ENCODE measurements around the gene CDK14.
"Not testable (repeated sequence)": the region's sequence is repeated elsewhere in the genome, so short reads cannot be mapped to it uniquely, and the experiment has no call there.

The CDK14 gene

GRCh38 chr7:90613088-90613498, 17.0 kb downstream of the CDK14 start:
- no peaks in the 10 kb centered on the region for H3K9me3 Mint-ChIP-seq
- H3K36me3 Mint-ChIP-seq = no peaks in the 10 kb centered on the region
- H3K4me1 Mint-ChIP-seq = peaks cover 3% of the 10 kb centered on the region
- H3K4me3 Mint-ChIP-seq = no peak overlapping the region
- peak overlapping the region; percentile 30 for H3K27ac Mint-ChIP-seq
- H3K27me3 Mint-ChIP-seq = peaks cover 2% of the 10 kb centered on the region

- Mint-ChIP-seq H3K4me3 (no peak overlapping the region), H3K4me1 (peaks cover 3% of the 10 kb centered on the region), H3K9me3 (no peaks in the 10 kb centered on the region), H3K36me3 (no peaks in the 10 kb centered on the region), H3K27me3 (peaks cover 2% of the 10 kb centered on the region), H3K27ac (no peak overlapping the region)
Observed at GRCh38 chr7:90617442-90617841, 21.3 kb downstream of the CDK14 start.

- no peaks in the 10 kb centered on the region for H3K4me1 Mint-ChIP-seq
- peaks cover 1% of the 10 kb centered on the region for H3K27me3 Mint-ChIP-seq
- H3K27ac Mint-ChIP-seq = no peak overlapping the region
- no peaks in the 10 kb centered on the region for H3K36me3 Mint-ChIP-seq
- no peak overlapping the region for H3K4me3 Mint-ChIP-seq
- no peaks in the 10 kb centered on the region for H3K9me3 Mint-ChIP-seq
Observed at GRCh38 chr7:90618876-90619275, 22.8 kb downstream of the CDK14 start.

- no peaks in the 10 kb centered on the region for H3K36me3 Mint-ChIP-seq
Observed at GRCh38 chr7:90621125-90621746, 25.1 kb downstream of the CDK14 start.

GRCh38 chr7:90621747-90622140, 25.6 kb downstream of the CDK14 start:
- Mint-ChIP-seq H3K27me3 (peaks cover 1% of the 10 kb centered on the region), H3K4me1 (no peaks in the 10 kb centered on the region), H3K4me3 (no peak overlapping the region), H3K36me3 (no peaks in the 10 kb centered on the region), H3K27ac (no peak overlapping the region), H3K9me3 (no peaks in the 10 kb centered on the region)

More at GRCh38 chr7:90621125-90621746, 25.1 kb downstream of the CDK14 start:
- Mint-ChIP-seq H3K27ac (no peak overlapping the region), H3K4me1 (no peaks in the 10 kb centered on the region), H3K4me3 (no peak overlapping the region), H3K9me3 (no peaks in the 10 kb centered on the region), H3K27me3 (peaks cover 1% of the 10 kb centered on the region)

GRCh38 chr7:90622670-90623069, 26.5 kb downstream of the CDK14 start:
- Mint-ChIP-seq H3K9me3 (no peaks in the 10 kb centered on the region), H3K4me1 (no peaks in the 10 kb centered on the region), H3K36me3 (no peaks in the 10 kb centered on the region)

GRCh38 chr7:90624225-90624911, 28.2 kb downstream of the CDK14 start:
- H3K27me3 Mint-ChIP-seq = peaks cover 3% of the 10 kb centered on the region
- no peaks in the 10 kb centered on the region for H3K9me3 Mint-ChIP-seq
- H3K36me3 Mint-ChIP-seq = no peaks in the 10 kb centered on the region
- no peak overlapping the region for H3K4me3 Mint-ChIP-seq
- H3K4me1 Mint-ChIP-seq = no peaks in the 10 kb centered on the region
- no peak overlapping the region for H3K27ac Mint-ChIP-seq

More at GRCh38 chr7:90622670-90623069, 26.5 kb downstream of the CDK14 start:
- no peak overlapping the region for H3K27ac Mint-ChIP-seq
- H3K4me3 Mint-ChIP-seq = no peak overlapping the region
- peaks cover 1% of the 10 kb centered on the region for H3K27me3 Mint-ChIP-seq

- Mint-ChIP-seq H3K4me3 (no peak overlapping the region), H3K27ac (no peak overlapping the region), H3K4me1 (no peaks in the 10 kb centered on the region), H3K36me3 (no peaks in the 10 kb centered on the region), H3K9me3 (no peaks in the 10 kb centered on the region), H3K27me3 (peaks cover 3% of the 10 kb centered on the region)
Observed at GRCh38 chr7:90625051-90625450, 28.9 kb downstream of the CDK14 start.

- H3K27me3 Mint-ChIP-seq = peaks cover 3% of the 10 kb centered on the region
- H3K9me3 Mint-ChIP-seq = no peaks in the 10 kb centered on the region
- H3K4me3 Mint-ChIP-seq = no peak overlapping the region
- no peaks in the 10 kb centered on the region for H3K36me3 Mint-ChIP-seq
- no peaks in the 10 kb centered on the region for H3K4me1 Mint-ChIP-seq
- H3K27ac Mint-ChIP-seq = no peak overlapping the region
Observed at GRCh38 chr7:90625562-90625961, 29.4 kb downstream of the CDK14 start.

- no peak overlapping the region for H3K27ac Mint-ChIP-seq
- no peak overlapping the region for H3K4me3 Mint-ChIP-seq
- H3K27me3 Mint-ChIP-seq = peaks cover 3% of the 10 kb centered on the region
- H3K9me3 Mint-ChIP-seq = no peaks in the 10 kb centered on the region
- H3K4me1 Mint-ChIP-seq = no peaks in the 10 kb centered on the region
- no peaks in the 10 kb centered on the region for H3K36me3 Mint-ChIP-seq
Observed at GRCh38 chr7:90626013-90626412, 29.9 kb downstream of the CDK14 start.

- H3K27ac Mint-ChIP-seq = no peak overlapping the region
- H3K4me3 Mint-ChIP-seq = no peak overlapping the region
- H3K36me3 Mint-ChIP-seq = no peaks in the 10 kb centered on the region
- no peaks in the 10 kb centered on the region for H3K4me1 Mint-ChIP-seq
- peaks cover 3% of the 10 kb centered on the region for H3K27me3 Mint-ChIP-seq
- H3K9me3 Mint-ChIP-seq = no peaks in the 10 kb centered on the region
Observed at GRCh38 chr7:90629297-90629918, 33.3 kb downstream of the CDK14 start.

GRCh38 chr7:90631502-90631901, 35.4 kb downstream of the CDK14 start:
- no peaks in the 10 kb centered on the region for H3K4me1 Mint-ChIP-seq
- no peaks in the 10 kb centered on the region for H3K36me3 Mint-ChIP-seq
- H3K27me3 Mint-ChIP-seq = peaks cover 3% of the 10 kb centered on the region
- no peak overlapping the region for H3K27ac Mint-ChIP-seq
- H3K9me3 Mint-ChIP-seq = no peaks in the 10 kb centered on the region
- no peak overlapping the region for H3K4me3 Mint-ChIP-seq

- not testable (repeated sequence) for H3K4me1 Mint-ChIP-seq, H3K27me3 Mint-ChIP-seq, H3K4me3 Mint-ChIP-seq, H3K36me3 Mint-ChIP-seq, H3K27ac Mint-ChIP-seq
- H3K9me3 Mint-ChIP-seq = peaks cover 11% of the 10 kb centered on the region
Observed at GRCh38 chr7:90639683-90640082, 43.6 kb downstream of the CDK14 start.

GRCh38 chr7:90642978-90643377, 46.9 kb downstream of the CDK14 start:
- peaks cover 11% of the 10 kb centered on the region for H3K9me3 Mint-ChIP-seq
- H3K4me3 Mint-ChIP-seq = no peak overlapping the region
- no peaks in the 10 kb centered on the region for H3K36me3 Mint-ChIP-seq
- no peaks in the 10 kb centered on the region for H3K27me3 Mint-ChIP-seq
- H3K27ac Mint-ChIP-seq = no peak overlapping the region
- H3K4me1 Mint-ChIP-seq = no peaks in the 10 kb centered on the region

GRCh38 chr7:90645784-90646183, 49.7 kb downstream of the CDK14 start:
- Mint-ChIP-seq H3K27ac (no peak overlapping the region), H3K4me1 (no peaks in the 10 kb centered on the region), H3K4me3 (no peak overlapping the region), H3K9me3 (peaks cover 10% of the 10 kb centered on the region), H3K27me3 (no peaks in the 10 kb centered on the region), H3K36me3 (no peaks in the 10 kb centered on the region)

GRCh38 chr7:90648107-90648506, 52.0 kb downstream of the CDK14 start:
- no peaks in the 10 kb centered on the region for H3K4me1 Mint-ChIP-seq
- H3K9me3 Mint-ChIP-seq = peaks cover 5% of the 10 kb centered on the region
- H3K27ac Mint-ChIP-seq = no peak overlapping the region
- H3K36me3 Mint-ChIP-seq = no peaks in the 10 kb centered on the region
- H3K27me3 Mint-ChIP-seq = no peaks in the 10 kb centered on the region
- H3K4me3 Mint-ChIP-seq = no peak overlapping the region
